Astrocyte (in vitro differentiated cells and primary cell): ENCODE results near the gene MYO1A.

ENCODE experiments used
- CTCF ChIP-seq: IDR thresholded peaks from 2 replicates; pipeline ENCODE4 v1.5.1; 2011; ENCODE audit warnings: low read depth, mild to moderate bottlenecking, inconsistent platforms, low read length, moderate library complexity; ENCODE audit not compliant: insufficient read depth
- EZH2 ChIP-seq: IDR thresholded peaks from 2 replicates; pipeline ENCODE4 v1.6.1; 2012; ENCODE audit warnings: mild to moderate bottlenecking, low read length, inconsistent platforms; ENCODE audit not compliant: insufficient read depth

GRCh38 chr12:57049119-57049446 is 846 bp downstream of the MYO1A start:
- no peak for TF ChIP-seq CTCF
- TF ChIP-seq EZH2 = no peak
